Measurements from ENCODE around the gene CX3CL1. TPM values are rescaled to one million over a fixed set of nuclear protein-coding genes. Genes with fewer than 3 reads are reported as not detected.

CX3CL1 gene
- total and polyA plus RNA-seq, 2 donors (not counting 3 experiments of a cell fraction or from before 2014, with no cell fraction given), result 2.0 to 2.3 TPM

GRCh38 chr16:57367116-57367752 lies 5.1 kb upstream of the CX3CL1 start:
- H3K4me2 ChIP-seq (ENCODE audit: insufficient read depth, low read length), result no peak overlapping the region
- H3K79me2 ChIP-seq (ENCODE audit: control insufficient read depth, insufficient read depth, low read length), result no peaks in the 10 kb centered on the region
- TF ChIP-seq FOS (IDR thresholded peaks at IDR 0.05; ENCODE audit: borderline replicate concordance, insufficient read depth, low read length) (no peak), GATA2 (IDR thresholded peaks at IDR 0.05; ENCODE audit: insufficient read depth, insufficient read length, low read depth, low read length) (peak; percentile 65), MYC (IDR thresholded peaks at IDR 0.05; ENCODE audit: low read depth, low read length) (no peak), POLR2A (IDR thresholded peaks at IDR 0.05; ENCODE audit: low read depth, low read length) (no peak), EZH2 (IDR thresholded peaks at IDR 0.05; ENCODE audit: borderline replicate concordance, low read depth, low read length, severe bottlenecking) (no peak), POLR2AphosphoS5 (IDR thresholded peaks at IDR 0.05; ENCODE audit: insufficient read depth, low read depth, low read length) (no peak), MAX (IDR thresholded peaks at IDR 0.05; ENCODE audit: insufficient read depth, insufficient read length) (no peak), JUN (IDR thresholded peaks at IDR 0.05; ENCODE audit: borderline replicate concordance, insufficient read depth, insufficient read length, low read depth) (peak; percentile 64), CTCF (IDR thresholded peaks at IDR 0.05; ENCODE audit: extremely low read depth in 1 of 2, insufficient read depth in 1 of 2, low read depth in 1 of 2, low read length in 2 of 2) (no peak)
- dilution Hi-C loops (cut with MboI; ENCODE audit: extremely low pct_ligation_motif_present, low sequenced_read_pairs), result no loop called here
- CTCF ChIA-PET, result interaction anchor here (1.0 to 1.4 kb wide), 3 partner anchors 25 to 67 kb away, joined by 3 to 5 read pairs (median 5); no protein-coding TSS in a partner anchor
- no peaks in the 10 kb centered on the region for H3K9me3 ChIP-seq (replicated peaks; ENCODE audit: control insufficient read depth, insufficient read depth, low read length)
- peak; percentile 69 for FAIRE-seq
- H3K9ac ChIP-seq (replicated peaks; ENCODE audit: extremely low read depth, insufficient read depth, low read length), result no peak overlapping the region
- intact Hi-C loops (cut with micrococcal nuclease), result loop anchor here (1.0 kb wide), 2 partner anchors 51 to 67 kb away; no protein-coding TSS in a partner anchor
- no peak overlapping the region for H3K27ac ChIP-seq (ENCODE audit: insufficient read depth, low read depth, low read length)
- no TSS peak for BruUV-seq (replicated peaks)
- no peaks in the 10 kb centered on the region for H3K36me3 ChIP-seq (ENCODE audit: control insufficient read depth in 2 of 2, extremely low read depth in 1 of 2, insufficient read depth in 2 of 2, low read length in 2 of 2)
- POLR2A ChIA-PET, result no interaction called here
- no peaks in the 10 kb centered on the region for H3K9me1 ChIP-seq (replicated peaks; ENCODE audit: control insufficient read depth, extremely low read depth, insufficient read depth, low read length)
- H3K27me3 ChIP-seq (ENCODE audit: control insufficient read depth in 2 of 2, insufficient read depth in 2 of 2, low read length in 2 of 2), result no peaks in the 10 kb centered on the region
- H4K20me1 ChIP-seq (replicated peaks; ENCODE audit: control insufficient read depth, extremely low read depth, insufficient read depth, low read length), result no peaks in the 10 kb centered on the region
- no peak overlapping the region for H3K4me3 ChIP-seq (replicated peaks in 1 of 3; ENCODE audit: insufficient read depth in 1 of 3, low read depth in 1 of 3, low read length in 3 of 3)
- peaks cover 19% of the 10 kb centered on the region for H3K4me1 ChIP-seq (ENCODE audit: control insufficient read depth, extremely low read depth, insufficient read depth, low read length)
- DNase-seq (ENCODE audit: low read depth, low spot score), result peak; percentile 58
- no peak overlapping the region for H2AFZ ChIP-seq (ENCODE audit: low read depth, low read length)

All from endothelial cell of umbilical vein (primary cell).